HG02678 (cell line): ENCODE data around the gene CTTNBP2.

ENCODE experiments used
- ATAC-seq: cut with Tn5 transposase; IDR thresholded peaks from one replicate; pipeline ENCODE4 v1.9.1; 2021; ENCODE audit warnings: mild to moderate bottlenecking, moderate library complexity; ENCODE audit not compliant: unreplicated experiment

Gene CTTNBP2

DNA sequence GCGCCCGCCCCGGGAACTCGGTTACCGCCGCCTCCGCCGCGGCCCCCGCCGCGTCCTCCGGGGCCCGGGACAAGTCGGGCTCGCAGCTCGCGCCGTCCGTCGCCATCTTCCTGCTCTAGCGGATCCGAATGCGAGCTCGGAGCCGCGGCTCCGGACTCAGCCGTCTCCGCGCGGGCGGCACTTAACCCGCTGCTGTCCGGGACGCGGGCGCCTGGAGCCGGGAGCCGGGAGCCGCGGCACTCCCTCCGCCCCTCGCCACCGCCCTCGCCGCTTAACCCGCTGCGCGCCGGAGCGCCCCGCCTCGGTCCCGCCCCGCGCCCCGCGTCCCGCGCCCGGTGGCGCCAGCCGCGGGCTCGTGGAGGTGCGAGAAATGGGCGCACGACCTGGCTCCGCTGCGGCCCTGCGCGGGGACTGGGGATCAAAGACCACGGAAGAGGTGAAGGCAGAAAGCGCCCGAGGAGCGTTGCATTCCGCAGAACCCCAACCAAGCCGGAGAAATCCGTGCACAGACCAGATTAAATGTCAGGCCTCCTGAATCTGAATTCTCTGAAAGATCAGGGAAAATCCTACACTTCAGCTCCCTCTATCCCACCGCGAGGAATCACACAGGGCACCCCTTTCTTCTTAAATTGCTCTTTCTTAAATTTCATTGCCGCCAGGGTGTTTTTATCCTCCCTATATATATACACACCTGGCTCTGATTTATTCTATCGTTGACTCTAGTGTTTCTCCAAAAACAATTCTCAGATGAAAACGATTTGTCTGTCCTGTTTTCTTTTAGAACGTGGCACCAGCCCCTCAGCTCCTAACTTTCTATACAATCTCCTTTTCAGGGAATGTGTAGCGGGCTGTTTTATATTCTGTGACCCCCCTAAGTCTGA is at the start of gene CTTNBP2:
TSS of gene CTTNBP2 (minus strand) at position 132 of the 881 bp plus-strand sequence. CDS start at position 106, 26 bp downstream.
- peak; percentile 39 for ATAC-seq

- no peak for ATAC-seq
Measured at GRCh38 chr7:117916309-117916708, 43.1 kb upstream of the CTTNBP2 start.

GRCh38 chr7:117912421-117912820 is 39.2 kb upstream of the CTTNBP2 start:
- no peak for ATAC-seq

DNA sequence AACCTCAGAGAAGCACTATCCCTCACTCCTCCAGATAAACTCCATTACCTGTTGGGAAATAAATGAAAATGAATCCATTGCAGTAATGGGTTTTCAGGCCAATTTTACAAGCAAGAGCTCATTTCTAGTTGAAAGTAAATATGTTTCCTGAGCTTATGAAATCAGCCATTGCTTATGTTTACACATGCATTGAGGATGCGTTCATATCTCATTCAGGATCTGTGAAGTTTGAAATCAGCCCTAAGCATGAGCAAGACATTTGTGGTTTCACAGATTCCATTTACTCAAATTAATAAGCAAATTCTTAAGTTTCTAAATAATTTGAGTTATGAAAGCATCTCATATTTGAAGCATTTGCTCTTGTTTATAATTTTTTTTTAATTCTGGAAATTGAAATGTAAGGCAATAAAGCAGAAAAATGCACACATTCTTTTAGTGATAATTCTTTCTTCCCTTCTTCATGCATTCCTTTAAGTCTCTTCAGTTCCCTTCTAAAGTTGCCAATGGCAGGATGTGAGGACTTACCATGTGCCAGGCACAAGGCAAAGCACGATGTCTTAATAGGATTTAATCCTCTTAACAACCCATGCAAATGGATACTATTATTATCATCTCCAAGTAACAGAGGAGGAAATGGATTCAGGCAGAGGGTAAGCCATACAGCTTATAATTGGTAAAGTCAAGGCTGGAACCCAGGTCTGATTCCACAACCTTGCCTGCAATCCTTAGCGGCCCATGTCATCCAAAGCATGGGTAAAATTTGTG is 35.0 kb upstream of the CTTNBP2 start:
- no peak for ATAC-seq

DNA sequence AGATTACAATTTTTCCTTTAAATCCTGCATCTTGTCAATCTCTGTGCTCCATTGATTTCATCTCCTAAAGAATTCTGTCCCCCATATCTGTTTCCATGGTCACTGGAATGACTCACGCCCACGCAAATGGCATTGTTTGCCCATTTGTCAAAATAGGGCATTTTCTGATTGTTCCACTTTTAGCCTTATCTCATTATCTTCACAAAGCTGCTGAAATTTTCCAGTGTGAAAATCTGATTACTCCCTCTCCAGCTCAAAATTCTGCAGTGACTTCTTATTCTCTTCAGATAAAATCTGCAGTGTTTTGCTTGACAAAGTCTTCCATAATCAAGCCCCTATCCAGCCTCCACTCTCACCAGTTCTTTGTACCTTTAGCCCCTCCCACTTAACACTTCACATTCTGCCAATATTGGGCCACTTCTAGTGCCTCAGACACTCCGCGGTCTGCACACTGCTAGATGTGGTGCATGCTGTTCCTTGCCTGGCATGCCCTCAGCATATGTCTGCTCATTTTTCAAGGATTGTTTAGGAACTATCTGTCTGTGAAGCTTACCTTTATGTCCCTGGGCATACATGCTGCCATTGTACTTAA is 33.9 kb upstream of the CTTNBP2 start:
- no peak for ATAC-seq

DNA sequence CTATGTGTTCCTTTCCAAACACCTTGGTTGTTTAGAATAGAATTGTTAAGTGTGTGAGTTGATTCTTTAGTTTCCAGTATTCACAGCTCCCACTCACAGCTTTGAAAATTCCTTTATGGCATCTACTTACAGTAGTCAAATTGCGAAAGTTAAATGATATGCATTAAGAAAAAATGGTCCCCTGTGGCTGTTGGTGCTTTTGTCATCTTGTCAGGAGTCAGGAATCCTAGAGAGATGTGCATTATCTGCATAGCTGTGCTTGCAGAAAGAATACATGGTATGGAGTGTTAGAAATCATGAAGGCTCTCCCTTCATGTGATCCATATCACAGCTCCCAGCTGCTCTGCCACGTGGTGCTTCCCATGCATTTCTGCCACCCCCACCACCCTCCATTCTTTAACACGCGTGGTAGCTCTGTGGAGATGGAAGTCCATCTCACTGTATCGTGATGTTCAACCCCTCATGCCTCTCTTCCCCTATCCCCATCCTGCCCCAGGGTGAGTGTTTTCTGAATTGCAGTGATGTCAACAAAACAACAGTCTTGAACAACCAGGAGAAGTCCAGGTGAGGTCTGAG is 29.2 kb upstream of the CTTNBP2 start:
- no peak for ATAC-seq

DNA sequence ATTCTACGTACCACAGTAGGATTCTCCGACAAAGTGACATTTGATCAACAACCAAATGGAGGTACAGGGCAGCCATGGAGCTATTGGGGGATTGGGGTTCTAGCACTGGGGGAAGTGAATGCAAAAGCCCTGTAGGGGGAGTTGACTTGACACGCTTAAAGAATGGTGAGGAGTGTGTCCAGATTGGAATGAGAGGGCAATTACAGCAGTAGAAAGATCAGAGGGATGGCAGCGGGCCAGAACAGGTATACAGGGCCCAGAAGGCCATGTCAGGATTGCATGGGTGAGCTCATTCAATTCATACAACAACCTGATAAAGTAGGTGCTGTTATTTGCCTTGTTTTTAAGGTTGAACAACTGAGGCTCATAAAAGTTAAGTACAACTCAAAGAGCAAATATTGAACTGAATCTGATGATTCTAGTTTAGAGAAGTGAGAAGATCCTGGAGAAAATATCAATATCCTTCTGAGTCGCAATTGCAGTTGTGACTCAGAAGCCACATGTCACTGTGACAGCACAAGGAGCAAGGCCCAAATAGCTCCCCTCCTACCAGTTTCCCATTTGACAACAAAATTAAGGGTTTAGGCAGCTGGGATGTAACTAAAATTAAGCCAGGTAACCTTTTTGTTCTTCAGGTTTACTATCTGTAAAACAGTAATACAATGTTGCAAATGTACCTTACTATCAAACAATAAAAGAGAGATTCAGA is 28.0 kb upstream of the CTTNBP2 start:
- no peak for ATAC-seq

GRCh38 chr7:117896339-117896738 is 23.1 kb upstream of the CTTNBP2 start:
- ATAC-seq, result no peak

DNA sequence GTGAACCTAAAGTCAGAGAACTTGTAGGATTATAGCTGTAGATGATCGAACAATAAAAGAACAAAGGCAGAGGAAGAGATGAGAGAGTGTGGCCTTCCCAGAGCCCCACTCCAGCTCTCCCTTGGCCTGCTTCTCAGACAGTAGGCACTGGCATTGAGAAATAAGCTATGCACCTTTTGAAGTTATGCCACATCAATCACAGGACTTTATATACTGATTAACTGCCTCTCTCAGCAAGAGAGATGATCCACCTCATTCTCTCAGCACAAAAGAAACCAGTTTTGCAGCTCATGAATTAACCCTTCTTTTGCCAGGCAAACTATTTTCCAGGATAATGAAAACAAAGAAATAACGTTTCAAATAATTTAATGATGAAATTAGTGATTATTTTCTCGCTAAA is 22.0 kb upstream of the CTTNBP2 start:
- no peak for ATAC-seq

DNA sequence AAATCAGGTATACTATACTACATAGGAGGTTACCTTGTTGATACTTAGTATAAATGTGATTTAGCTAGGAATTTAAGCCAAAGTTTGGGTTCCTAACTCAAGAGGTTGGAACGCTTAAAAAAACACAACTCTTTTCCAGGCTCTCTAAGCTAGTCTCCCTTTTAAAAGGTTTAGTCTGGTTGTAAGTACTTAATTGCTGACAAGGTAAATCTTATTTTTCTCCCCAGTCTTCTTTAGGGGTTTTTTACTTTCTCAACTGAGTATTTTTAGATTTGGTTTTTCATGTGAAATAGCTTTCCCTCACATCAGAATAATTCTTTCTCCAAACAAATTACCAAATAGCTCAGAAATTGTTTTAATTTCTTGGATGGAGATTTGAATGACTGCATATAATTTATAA is 20.8 kb upstream of the CTTNBP2 start:
- no peak for ATAC-seq

DNA sequence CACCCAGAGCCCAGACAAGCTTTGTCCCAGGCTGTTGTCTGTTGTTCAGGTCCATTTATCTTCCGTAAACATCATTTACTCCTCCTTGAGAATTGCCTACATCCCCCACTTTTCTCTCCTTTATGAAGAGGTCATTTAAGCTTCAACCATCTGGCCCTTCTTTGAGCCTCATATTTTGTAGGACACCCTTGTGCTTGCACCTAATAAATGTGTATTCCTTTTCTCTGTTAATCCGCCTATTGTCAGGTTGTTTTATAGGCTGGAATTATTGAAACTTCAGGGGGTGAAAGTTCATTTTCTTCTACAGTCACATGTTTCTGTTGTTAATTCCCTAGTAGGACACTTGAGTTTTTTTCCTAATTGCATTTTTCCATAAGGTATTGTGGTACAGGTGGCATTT is 19.6 kb upstream of the CTTNBP2 start:
- no peak for ATAC-seq

DNA sequence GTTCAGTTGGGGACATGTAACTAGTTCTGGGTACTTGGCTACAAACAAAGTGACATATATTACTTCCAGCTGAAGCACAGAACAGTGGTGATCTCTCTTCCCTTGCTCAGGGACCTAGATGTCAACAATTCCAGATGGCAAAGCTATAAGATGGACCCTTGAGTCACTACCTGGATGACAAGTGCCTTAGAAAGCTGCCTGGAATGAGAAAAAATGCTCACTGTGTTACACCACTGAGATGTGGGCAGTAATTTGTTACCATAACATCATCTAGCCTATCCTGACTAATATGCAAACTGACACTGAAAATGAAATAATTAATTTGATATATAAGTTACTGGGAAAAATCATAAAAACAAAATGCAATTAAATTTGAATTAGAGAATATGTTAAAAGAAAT is 16.4 kb upstream of the CTTNBP2 start:
- ATAC-seq, result no peak

- ATAC-seq, result no peak
Measured at GRCh38 chr7:117888627-117889026, 15.4 kb upstream of the CTTNBP2 start.

- no peak for ATAC-seq
Measured at GRCh38 chr7:117882594-117882993, 9.4 kb upstream of the CTTNBP2 start.

DNA sequence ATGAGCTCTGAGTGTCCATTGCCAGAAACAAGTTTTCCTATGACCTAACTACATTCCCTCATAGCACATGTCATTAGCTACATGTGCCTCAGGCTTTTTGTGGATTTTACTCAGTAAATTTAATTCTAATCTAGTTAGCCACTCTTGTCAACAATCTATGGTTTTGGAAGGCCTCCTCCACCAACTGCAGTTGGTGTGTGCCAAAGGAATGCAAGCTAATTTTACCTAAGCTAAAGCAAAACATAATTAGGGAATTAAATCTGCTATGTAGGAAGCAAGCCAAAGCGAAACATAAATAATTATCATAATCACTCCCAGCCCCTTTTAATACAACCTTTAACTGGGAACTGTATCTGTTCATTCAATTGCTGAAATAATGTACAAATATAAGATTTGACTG is 3.5 kb upstream of the CTTNBP2 start:
- no peak for ATAC-seq

DNA sequence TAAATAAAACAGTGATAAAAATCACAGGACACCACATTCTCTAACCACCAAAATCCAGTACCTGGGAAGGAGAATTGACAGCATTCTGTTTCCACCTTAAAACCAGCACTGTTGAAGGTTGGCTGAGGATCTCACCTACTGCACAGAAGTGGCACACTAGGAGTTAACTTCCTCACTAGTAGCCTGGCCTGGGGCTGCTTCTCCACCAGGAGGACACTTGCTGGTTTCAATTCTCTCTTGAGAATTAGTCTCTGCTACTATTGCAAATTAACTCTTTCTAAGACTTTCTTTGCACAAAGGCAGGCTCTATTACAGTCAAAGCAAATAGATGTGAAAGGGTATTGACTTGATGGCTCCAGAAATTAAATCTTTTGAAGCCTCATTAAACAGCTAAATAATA is 2.3 kb upstream of the CTTNBP2 start:
- no peak for ATAC-seq

- ATAC-seq, result no peak
Measured at GRCh38 chr7:117874191-117874700, 1.0 kb upstream of the CTTNBP2 start.

- no peak for ATAC-seq
Measured at GRCh38 chr7:117872561-117873309, 506 bp downstream of the CTTNBP2 start.

DNA sequence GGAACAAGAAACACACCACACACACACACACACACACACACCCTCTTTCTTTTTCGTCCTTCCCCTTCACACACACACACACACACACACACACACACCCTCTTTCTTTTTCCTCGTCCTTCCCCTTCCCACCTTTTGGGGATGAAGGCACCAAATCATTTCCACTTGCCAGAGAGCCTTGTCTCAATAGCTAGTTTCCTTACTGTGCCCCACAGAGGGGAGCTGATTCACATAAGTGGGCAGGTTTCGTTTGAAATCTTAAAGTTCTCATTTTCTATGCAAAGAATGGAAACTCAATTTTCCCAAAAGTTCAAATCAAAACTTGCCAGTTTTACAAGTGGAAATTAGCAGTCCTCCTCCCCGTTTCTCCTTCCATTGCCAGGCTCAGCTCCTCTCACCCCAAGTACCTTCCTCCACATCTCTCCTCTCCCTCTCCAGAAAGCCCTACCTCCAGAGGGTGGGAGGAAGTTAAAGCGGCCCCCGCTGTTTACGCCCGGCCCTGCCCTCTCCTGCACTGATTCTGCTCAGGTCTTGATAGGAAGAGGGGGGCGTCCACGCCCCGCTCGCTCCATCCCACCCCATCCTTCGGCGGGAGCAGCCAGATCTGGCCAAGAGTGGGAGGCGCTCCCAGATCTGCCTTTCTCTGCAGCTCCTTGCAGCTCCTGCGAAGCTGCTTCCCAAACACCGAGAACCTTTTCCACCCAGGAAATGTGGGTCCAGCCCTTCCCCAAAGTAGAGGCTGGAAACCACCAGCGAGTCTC is 1.3 kb downstream of the CTTNBP2 start:
- no peak for ATAC-seq
